ENCODE data around the gene SRD5A3.
"Not testable (repeated sequence)": the region's sequence is repeated elsewhere in the genome, so short reads cannot be mapped to it uniquely, and the experiment has no call there.

Gene SRD5A3

GRCh38 chr4:55347610-55348228 lies 1.7 kb downstream of the SRD5A3 start:
- no peak for DNase-seq

GRCh38 chr4:55348466-55348865 lies 2.4 kb downstream of the SRD5A3 start:
- no peak for DNase-seq

- DNase-seq = not testable (repeated sequence)
These were observed 4.8 kb downstream of the SRD5A3 start for GRCh38 chr4:55350870-55351269.

GRCh38 chr4:55351824-55352223 lies 5.8 kb downstream of the SRD5A3 start:
- no peak for DNase-seq

GRCh38 chr4:55352726-55353125 lies 6.7 kb downstream of the SRD5A3 start:
- DNase-seq = no peak

GRCh38 chr4:55353228-55353747 lies 7.2 kb downstream of the SRD5A3 start:
- DNase-seq = not testable (repeated sequence)

- no peak for DNase-seq
These were observed 8.6 kb downstream of the SRD5A3 start for GRCh38 chr4:55354648-55355047.

- DNase-seq = no peak
These were observed 9.5 kb downstream of the SRD5A3 start for GRCh38 chr4:55355555-55355954.

GRCh38 chr4:55356991-55357461 lies 11.0 kb downstream of the SRD5A3 start:
- DNase-seq = no peak

GRCh38 chr4:55358246-55358645 lies 12.2 kb downstream of the SRD5A3 start:
- DNase-seq = no peak

GRCh38 chr4:55358668-55359067 lies 12.6 kb downstream of the SRD5A3 start:
- DNase-seq = no peak

GRCh38 chr4:55359397-55359916 lies 13.4 kb downstream of the SRD5A3 start:
- DNase-seq = no peak

GRCh38 chr4:55362938-55363337 lies 16.9 kb downstream of the SRD5A3 start:
- DNase-seq = not testable (repeated sequence)

GRCh38 chr4:55363691-55364351 lies 17.8 kb downstream of the SRD5A3 start:
- DNase-seq = no peak

GRCh38 chr4:55364691-55365344 lies 18.8 kb downstream of the SRD5A3 start:
- no peak for DNase-seq

- no peak for DNase-seq
These were observed 19.3 kb downstream of the SRD5A3 start for GRCh38 chr4:55365345-55365728.

- no peak for DNase-seq
These were observed 20.6 kb downstream of the SRD5A3 start for GRCh38 chr4:55366621-55367020.

GRCh38 chr4:55367084-55367722 lies 21.2 kb downstream of the SRD5A3 start:
- no peak for DNase-seq

GRCh38 chr4:55369968-55370367 lies 23.9 kb downstream of the SRD5A3 start:
- DNase-seq = no peak

- DNase-seq = no peak
These were observed 26.2 kb downstream of the SRD5A3 start for GRCh38 chr4:55372259-55372658.

- DNase-seq = no peak
These were observed 27.4 kb downstream of the SRD5A3 start for GRCh38 chr4:55373461-55373860.

GRCh38 chr4:55376698-55377097 lies 30.7 kb downstream of the SRD5A3 start:
- no peak for DNase-seq
